GM23248 (cell line): ENCODE data around the gene RNF144B.

Source experiments
- EZH2 ChIP-seq: fragments of 200-600 bp; sonication (generic); IDR thresholded peaks from 2 replicates; pipeline ENCODE4 v1.6.1; 2018; ENCODE audit warnings: antibody characterized with exemption, mild to moderate bottlenecking; ENCODE audit not compliant: insufficient read depth, poor library complexity, severe bottlenecking
- EZH2phosphoT487 ChIP-seq: fragments of 200-600 bp; sonication (generic); IDR thresholded peaks from 2 replicates; pipeline ENCODE4 v1.6.1; 2018; ENCODE audit warnings: antibody characterized with exemption, moderate library complexity, mild to moderate bottlenecking, low read depth; ENCODE audit not compliant: insufficient read depth

- TF ChIP-seq EZH2 (no peak), EZH2phosphoT487 (no peak)
Measured at GRCh38 chr6:18339599-18339998, 47.6 kb upstream of the RNF144B start.
